Jurkat, Clone E6-1 (cell line): Measurements from ENCODE around the gene TTYH1.
A peak's percentile ranks its signal among the peaks of the same experiment; 100 is the strongest.
"Not testable (repeated sequence)": the region's sequence is repeated elsewhere in the genome, so short reads cannot be mapped to it uniquely, and the experiment has no call there.

ENCODE experiments used
- DNase-seq: peaks from one replicate; pipeline ENCODE4 v3.0.0-alpha.2; 2011; ENCODE audit warnings: low read depth, low spot score
- H3K4me3 ChIP-seq: 2 replicates; pipeline ENCODE4 v1.5.1; 2011; ENCODE audit warnings: mild to moderate bottlenecking, low read length, control low read depth, moderate library complexity

The TTYH1 gene

GRCh38 chr19:54464630-54465425 lies 49.6 kb downstream of the TTYH1 start:
- peak; percentile 54 for DNase-seq
- peak overlapping the region; percentile 70 for H3K4me3 ChIP-seq

GRCh38 chr19:54465426-54466109 lies 50.3 kb downstream of the TTYH1 start:
- DNase-seq = no peak

GRCh38 chr19:54466110-54466480 lies 50.8 kb downstream of the TTYH1 start:
- not testable (repeated sequence) for DNase-seq, H3K4me3 ChIP-seq

More at GRCh38 chr19:54465426-54466109, 50.3 kb downstream of the TTYH1 start:
- no peak overlapping the region for H3K4me3 ChIP-seq

GRCh38 chr19:54469496-54469934 lies 54.3 kb downstream of the TTYH1 start:
- no peak for DNase-seq
- H3K4me3 ChIP-seq = no peak overlapping the region

GRCh38 chr19:54470276-54470887 lies 55.1 kb downstream of the TTYH1 start:
- no peak overlapping the region for H3K4me3 ChIP-seq
- DNase-seq = no peak

- H3K4me3 ChIP-seq = no peak overlapping the region
- no peak for DNase-seq
Observed at GRCh38 chr19:54470991-54471782, 55.9 kb downstream of the TTYH1 start.

- H3K4me3 ChIP-seq = no peak within 1 kb of the TSS
- DNase-seq = no peak
Observed at GRCh38 chr19:54473071-54473891, 58.0 kb downstream of the TTYH1 start, which contains the start of gene CDC42EP5. Gene CDC42EP5, minus strand, starts transcription at chr19:54473296. Its CDS starts 7,749 bp downstream, at chr19:54465547.

- DNase-seq = no peak
- H3K4me3 ChIP-seq = no peak overlapping the region
Observed at GRCh38 chr19:54473892-54474372, 58.7 kb downstream of the TTYH1 start.

GRCh38 chr19:54475706-54476105 lies 60.4 kb downstream of the TTYH1 start:
- H3K4me3 ChIP-seq = no peak overlapping the region
- no peak for DNase-seq

GRCh38 chr19:54477650-54478049 lies 62.4 kb downstream of the TTYH1 start:
- DNase-seq = no peak
- no peak overlapping the region for H3K4me3 ChIP-seq

- peak; percentile 48 for DNase-seq
- H3K4me3 ChIP-seq = no peak overlapping the region
Observed at GRCh38 chr19:54478677-54479266, 63.5 kb downstream of the TTYH1 start.

- no peak overlapping the region for H3K4me3 ChIP-seq
- DNase-seq = no peak
Observed at GRCh38 chr19:54480051-54480450, 64.8 kb downstream of the TTYH1 start.

- peak; percentile 25 for DNase-seq
- H3K4me3 ChIP-seq = no peak overlapping the region
Observed at GRCh38 chr19:54481326-54481930, 66.2 kb downstream of the TTYH1 start.

GRCh38 chr19:54482889-54483288 lies 67.6 kb downstream of the TTYH1 start:
- DNase-seq = no peak
- no peak overlapping the region for H3K4me3 ChIP-seq

GRCh38 chr19:54484451-54484850 lies 69.2 kb downstream of the TTYH1 start:
- H3K4me3 ChIP-seq = no peak overlapping the region
- DNase-seq = no peak

- no peak overlapping the region for H3K4me3 ChIP-seq
- DNase-seq = no peak
Observed at GRCh38 chr19:54485851-54486250, 70.6 kb downstream of the TTYH1 start.
